Measurements from ENCODE around the gene VPS35L.

- TF ChIP-seq CREB1 (CRISPR knock-in tag; IDR thresholded peaks at IDR 0.05; ENCODE audit: low read depth): no peak
- no peak for TF ChIP-seq POLR2AphosphoS5 (IDR thresholded peaks at IDR 0.05; ENCODE audit: low read depth)
- no peak for TF ChIP-seq CTCF (conservative IDR thresholded peaks at IDR 0.05; ENCODE audit: low read depth in 2 of 2)
- no peak for TF ChIP-seq REST (IDR thresholded peaks at IDR 0.05; ENCODE audit: unreplicated experiment)
- TF ChIP-seq EZH2 (IDR thresholded peaks at IDR 0.05; ENCODE audit: low read depth, unreplicated experiment): no peak
- no peak for TF ChIP-seq JUNB (IDR thresholded peaks at IDR 0.05; ENCODE audit: unreplicated experiment)
- no peak for TF ChIP-seq STAT1 (IDR thresholded peaks at IDR 0.05; ENCODE audit: unreplicated experiment)
- TF ChIP-seq NANOG (IDR thresholded peaks at IDR 0.05; ENCODE audit: borderline replicate concordance): no peak; the same call in 1 of the 2 replicates
Measured at GRCh38 chr16:19662351-19662750, 106.8 kb downstream of the VPS35L start.
